Measurements from ENCODE around the gene BLCAP.

DNA sequence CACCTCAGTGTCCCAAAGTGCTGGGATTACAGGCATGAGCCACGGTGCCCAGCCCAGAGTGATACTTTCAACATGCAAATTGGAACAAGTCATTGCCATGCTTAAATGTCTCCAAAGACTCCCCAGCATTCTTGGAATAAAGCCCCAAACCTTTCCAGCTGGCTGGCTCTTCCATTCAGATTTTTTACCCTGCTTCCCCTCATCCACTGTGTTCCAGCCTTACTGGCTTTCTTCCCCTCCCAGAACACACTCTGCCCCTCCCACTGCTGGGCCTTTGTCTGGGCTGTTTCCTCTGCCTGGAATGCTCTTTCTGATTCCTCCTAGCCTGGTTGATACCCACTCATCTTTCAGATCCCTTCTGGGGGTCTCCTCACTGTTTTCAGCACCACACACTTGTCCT, 46.8 kb downstream of the BLCAP start:
- no peak for TF ChIP-seq CTCF (tag by site-specific recombination; IDR thresholded peaks at IDR 0.05)
- no peak for TF ChIP-seq ATF2 (tag by site-specific recombination; IDR thresholded peaks at IDR 0.05; ENCODE audit: low read depth)
- TF ChIP-seq ZNF837 (tag by site-specific recombination; IDR thresholded peaks at IDR 0.05): no peak
- no peak for TF ChIP-seq PRDM1 (tag by site-specific recombination; IDR thresholded peaks at IDR 0.05)
- TF ChIP-seq, protein P1, sequence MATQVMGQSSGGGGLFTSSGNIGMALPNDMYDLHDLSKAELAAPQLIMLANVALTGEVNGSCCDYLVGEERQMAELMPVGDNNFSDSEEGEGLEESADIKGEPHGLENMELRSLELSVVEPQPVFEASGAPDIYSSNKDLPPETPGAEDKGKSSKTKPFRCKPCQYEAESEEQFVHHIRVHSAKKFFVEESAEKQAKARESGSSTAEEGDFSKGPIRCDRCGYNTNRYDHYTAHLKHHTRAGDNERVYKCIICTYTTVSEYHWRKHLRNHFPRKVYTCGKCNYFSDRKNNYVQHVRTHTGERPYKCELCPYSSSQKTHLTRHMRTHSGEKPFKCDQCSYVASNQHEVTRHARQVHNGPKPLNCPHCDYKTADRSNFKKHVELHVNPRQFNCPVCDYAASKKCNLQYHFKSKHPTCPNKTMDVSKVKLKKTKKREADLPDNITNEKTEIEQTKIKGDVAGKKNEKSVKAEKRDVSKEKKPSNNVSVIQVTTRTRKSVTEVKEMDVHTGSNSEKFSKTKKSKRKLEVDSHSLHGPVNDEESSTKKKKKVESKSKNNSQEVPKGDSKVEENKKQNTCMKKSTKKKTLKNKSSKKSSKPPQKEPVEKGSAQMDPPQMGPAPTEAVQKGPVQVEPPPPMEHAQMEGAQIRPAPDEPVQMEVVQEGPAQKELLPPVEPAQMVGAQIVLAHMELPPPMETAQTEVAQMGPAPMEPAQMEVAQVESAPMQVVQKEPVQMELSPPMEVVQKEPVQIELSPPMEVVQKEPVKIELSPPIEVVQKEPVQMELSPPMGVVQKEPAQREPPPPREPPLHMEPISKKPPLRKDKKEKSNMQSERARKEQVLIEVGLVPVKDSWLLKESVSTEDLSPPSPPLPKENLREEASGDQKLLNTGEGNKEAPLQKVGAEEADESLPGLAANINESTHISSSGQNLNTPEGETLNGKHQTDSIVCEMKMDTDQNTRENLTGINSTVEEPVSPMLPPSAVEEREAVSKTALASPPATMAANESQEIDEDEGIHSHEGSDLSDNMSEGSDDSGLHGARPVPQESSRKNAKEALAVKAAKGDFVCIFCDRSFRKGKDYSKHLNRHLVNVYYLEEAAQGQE (tag by site-specific recombination; IDR thresholded peaks at IDR 0.05): no peak
- no peak for TF ChIP-seq ZNF146 (tag by site-specific recombination; IDR thresholded peaks at IDR 0.05)
- TF ChIP-seq, protein P2, sequence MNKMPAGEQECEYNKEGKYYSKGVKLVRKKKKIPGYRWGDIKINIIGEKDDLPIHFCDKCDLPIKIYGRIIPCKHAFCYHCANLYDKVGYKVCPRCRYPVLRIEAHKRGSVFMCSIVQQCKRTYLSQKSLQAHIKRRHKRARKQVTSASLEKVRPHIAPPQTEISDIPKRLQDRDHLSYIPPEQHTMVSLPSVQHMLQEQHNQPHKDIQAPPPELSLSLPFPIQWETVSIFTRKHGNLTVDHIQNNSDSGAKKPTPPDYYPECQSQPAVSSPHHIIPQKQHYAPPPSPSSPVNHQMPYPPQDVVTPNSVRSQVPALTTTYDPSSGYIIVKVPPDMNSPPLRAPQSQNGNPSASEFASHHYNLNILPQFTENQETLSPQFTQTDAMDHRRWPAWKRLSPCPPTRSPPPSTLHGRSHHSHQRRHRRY (tag by site-specific recombination; IDR thresholded peaks at IDR 0.05): no peak
- TF ChIP-seq ZNF76 (tag by site-specific recombination; IDR thresholded peaks at IDR 0.05; ENCODE audit: borderline replicate concordance, low read depth): no peak
- no peak for TF ChIP-seq ZBTB7A (tag by site-specific recombination; IDR thresholded peaks at IDR 0.05; ENCODE audit: low read depth)
- TF ChIP-seq, protein P3, sequence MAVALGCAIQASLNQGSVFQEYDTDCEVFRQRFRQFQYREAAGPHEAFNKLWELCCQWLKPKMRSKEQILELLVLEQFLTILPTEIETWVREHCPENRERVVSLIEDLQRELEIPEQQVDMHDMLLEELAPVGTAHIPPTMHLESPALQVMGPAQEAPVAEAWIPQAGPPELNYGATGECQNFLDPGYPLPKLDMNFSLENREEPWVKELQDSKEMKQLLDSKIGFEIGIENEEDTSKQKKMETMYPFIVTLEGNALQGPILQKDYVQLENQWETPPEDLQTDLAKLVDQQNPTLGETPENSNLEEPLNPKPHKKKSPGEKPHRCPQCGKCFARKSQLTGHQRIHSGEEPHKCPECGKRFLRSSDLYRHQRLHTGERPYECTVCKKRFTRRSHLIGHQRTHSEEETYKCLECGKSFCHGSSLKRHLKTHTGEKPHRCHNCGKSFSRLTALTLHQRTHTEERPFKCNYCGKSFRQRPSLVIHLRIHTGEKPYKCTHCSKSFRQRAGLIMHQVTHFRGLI (tag by site-specific recombination; IDR thresholded peaks at IDR 0.05): no peak
- no peak for TF ChIP-seq REPIN1 (tag by site-specific recombination; IDR thresholded peaks at IDR 0.05; ENCODE audit: low read depth)
- TF ChIP-seq ZNF121 (tag by site-specific recombination; IDR thresholded peaks at IDR 0.05): no peak

All from HEK293 (cell line).